ENCODE results near the gene TCN2.
A peak's percentile ranks its signal among the peaks of the same experiment; 100 is the strongest.

TCN2 gene

DNA sequence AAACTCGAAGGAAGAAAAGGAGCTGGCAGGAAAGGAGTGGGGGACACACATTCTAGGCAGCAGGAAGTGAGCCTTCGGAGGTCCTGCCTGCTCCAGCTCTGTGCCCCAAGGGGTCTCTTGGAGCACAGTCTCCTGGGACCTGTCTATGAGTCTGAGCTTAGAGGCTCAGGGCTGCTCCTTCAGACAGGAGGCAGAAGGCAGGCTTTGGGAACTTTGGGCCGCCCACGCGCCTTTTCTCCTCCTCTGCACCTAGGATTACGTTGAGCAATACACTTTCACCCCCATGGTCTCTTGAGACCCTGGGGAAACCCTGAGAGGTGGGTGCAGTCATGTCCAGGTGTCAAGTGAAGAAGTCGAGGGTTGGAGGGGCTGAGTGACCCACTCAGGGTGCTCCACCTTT, 965 bp downstream of the TCN2 start:
- DNase-seq (ENCODE audit: low read depth), result no peak
- TF ChIP-seq, protein P1, sequence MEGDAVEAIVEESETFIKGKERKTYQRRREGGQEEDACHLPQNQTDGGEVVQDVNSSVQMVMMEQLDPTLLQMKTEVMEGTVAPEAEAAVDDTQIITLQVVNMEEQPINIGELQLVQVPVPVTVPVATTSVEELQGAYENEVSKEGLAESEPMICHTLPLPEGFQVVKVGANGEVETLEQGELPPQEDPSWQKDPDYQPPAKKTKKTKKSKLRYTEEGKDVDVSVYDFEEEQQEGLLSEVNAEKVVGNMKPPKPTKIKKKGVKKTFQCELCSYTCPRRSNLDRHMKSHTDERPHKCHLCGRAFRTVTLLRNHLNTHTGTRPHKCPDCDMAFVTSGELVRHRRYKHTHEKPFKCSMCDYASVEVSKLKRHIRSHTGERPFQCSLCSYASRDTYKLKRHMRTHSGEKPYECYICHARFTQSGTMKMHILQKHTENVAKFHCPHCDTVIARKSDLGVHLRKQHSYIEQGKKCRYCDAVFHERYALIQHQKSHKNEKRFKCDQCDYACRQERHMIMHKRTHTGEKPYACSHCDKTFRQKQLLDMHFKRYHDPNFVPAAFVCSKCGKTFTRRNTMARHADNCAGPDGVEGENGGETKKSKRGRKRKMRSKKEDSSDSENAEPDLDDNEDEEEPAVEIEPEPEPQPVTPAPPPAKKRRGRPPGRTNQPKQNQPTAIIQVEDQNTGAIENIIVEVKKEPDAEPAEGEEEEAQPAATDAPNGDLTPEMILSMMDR (IDR thresholded peaks at IDR 0.05; ENCODE audit: control insufficient read depth, insufficient read depth, low read depth, low read length, missing control alignments), result no peak
- H3K4me3 ChIP-seq (ENCODE audit: control insufficient read depth, low read depth, low read length), result no peak overlapping the region

DNA sequence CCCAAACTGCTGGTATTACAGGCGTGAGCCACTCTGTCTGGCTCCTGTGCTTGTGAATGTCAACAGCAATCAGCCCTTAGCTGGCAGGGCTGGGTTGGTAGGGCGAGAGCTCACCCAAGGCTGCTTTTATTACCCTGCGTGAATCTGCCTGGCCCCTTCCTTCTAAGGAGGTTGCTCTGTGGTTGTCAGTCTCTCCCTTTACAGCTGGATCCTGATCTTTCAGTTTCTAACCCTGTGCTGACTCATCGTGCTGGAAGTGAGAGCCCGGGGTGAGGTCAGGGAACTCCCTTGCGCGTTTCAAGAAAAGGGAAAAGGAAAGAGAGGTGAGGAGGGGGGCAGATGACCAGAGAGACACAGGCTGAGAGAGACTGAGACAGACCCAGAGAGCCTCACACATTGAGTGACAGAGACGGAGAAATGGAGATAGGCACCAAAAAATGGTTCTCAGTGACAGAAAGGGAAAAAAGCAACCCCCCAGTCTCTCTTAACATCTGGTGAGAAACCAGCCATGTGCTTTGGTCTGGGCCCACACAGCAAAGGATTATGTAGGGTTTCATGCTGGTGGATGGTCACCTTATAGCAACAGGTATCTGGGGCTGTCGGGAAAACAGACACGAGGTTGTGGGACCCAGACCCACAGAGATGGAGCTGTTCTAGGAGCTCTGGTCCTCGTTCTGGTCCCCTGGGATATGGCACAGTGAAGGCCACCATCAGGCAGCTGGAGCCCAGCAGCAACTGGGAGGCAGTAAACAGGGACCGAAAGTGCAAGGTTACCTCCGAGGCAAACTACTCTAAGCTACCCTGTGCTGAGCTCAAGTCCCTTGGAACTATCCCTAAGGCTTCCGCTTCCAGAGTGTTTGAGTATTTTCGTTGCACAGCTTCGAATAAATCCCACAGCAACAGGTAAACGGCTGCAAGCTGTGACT, 2.5 kb downstream of the TCN2 start:
- TF ChIP-seq, protein P1 (IDR thresholded peaks at IDR 0.05; ENCODE audit: control insufficient read depth, insufficient read depth, low read depth, low read length, missing control alignments), result no peak
- peak; percentile 52 for DNase-seq (ENCODE audit: low read depth)
- no peak overlapping the region for H3K4me3 ChIP-seq (ENCODE audit: control insufficient read depth, low read depth, low read length)

DNA sequence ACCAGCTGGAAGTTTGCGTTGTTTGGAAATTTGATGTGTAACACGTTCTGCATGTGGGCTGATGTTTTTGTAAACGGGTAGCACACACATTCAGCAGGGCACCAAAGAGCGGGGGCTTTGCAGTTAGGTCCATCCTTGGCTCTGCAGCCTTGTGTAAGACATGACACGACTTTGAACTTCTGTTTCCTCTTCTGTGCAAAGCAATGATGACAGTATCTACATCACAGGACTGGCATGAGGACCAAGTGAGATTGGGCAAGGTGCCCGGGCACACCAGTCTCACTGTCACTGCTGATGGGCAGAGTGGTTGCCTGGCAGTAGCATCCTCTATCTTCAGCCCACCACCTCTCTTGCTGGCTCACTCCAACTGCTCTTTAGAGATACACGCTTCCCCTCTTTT, 3.3 kb downstream of the TCN2 start:
- H3K4me3 ChIP-seq (ENCODE audit: control insufficient read depth, low read depth, low read length), result no peak overlapping the region
- DNase-seq (ENCODE audit: low read depth), result no peak
- TF ChIP-seq, protein P1 (IDR thresholded peaks at IDR 0.05; ENCODE audit: control insufficient read depth, insufficient read depth, low read depth, low read length, missing control alignments), result no peak

DNA sequence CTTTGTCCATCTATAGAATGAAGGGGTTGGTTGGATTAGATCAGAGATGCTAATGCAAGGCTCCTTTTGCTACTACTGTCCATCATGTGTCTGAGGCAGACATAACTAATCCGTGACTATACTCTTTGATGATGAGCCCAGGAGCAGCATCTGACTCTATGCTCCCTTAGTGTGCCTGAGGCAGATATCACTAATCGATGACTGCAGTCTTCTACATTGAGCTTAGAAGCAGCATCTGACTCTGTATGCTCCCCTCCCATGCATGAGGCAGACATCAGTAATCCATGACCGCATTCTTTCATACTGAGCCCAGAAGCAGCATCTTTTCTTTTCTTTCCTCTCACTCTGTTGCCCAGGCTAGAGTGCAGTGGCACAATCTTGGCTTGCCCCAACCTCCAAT, 4.2 kb downstream of the TCN2 start:
- no peak overlapping the region for H3K4me3 ChIP-seq (ENCODE audit: control insufficient read depth, low read depth, low read length)
- no peak for DNase-seq (ENCODE audit: low read depth)
- TF ChIP-seq, protein P1 (IDR thresholded peaks at IDR 0.05; ENCODE audit: control insufficient read depth, insufficient read depth, low read depth, low read length, missing control alignments), result no peak

- DNase-seq (ENCODE audit: low read depth), result no peak
- H3K4me3 ChIP-seq (ENCODE audit: control insufficient read depth, low read depth, low read length), result no peak overlapping the region
- TF ChIP-seq, protein P1 (IDR thresholded peaks at IDR 0.05; ENCODE audit: control insufficient read depth, insufficient read depth, low read depth, low read length, missing control alignments), result no peak
These were observed 5.8 kb downstream of the TCN2 start for GRCh38 chr22:30612789-30613188.

DNA sequence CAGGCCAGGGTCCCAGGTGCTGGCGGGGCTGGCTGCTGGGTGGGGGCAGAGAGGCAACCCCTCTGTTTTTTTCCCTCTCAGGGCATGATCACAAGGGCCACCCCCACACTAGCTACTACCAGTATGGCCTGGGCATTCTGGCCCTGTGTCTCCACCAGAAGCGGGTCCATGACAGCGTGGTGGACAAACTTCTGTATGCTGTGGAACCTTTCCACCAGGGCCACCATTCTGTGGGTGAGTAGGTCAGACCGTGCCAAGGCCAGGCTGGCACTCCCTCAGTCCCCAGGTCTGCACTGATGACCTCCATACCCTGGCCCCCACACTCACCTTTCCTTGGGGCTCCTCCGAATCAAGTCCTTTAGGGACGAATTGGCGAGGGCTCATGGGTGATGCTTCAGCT, 7.3 kb downstream of the TCN2 start:
- TF ChIP-seq, protein P1 (IDR thresholded peaks at IDR 0.05; ENCODE audit: control insufficient read depth, insufficient read depth, low read depth, low read length, missing control alignments), result no peak
- DNase-seq (ENCODE audit: low read depth), result no peak
- no peak overlapping the region for H3K4me3 ChIP-seq (ENCODE audit: control insufficient read depth, low read depth, low read length)
